NT2/D1 (cell line): ENCODE data around the gene IGSF10.

ENCODE experiments used
- YY1 ChIP-seq: IDR thresholded peaks from 2 replicates; pipeline ENCODE4 v1.6.1; 2011; ENCODE audit not compliant: insufficient read length, insufficient read depth
- ZNF274 ChIP-seq: IDR thresholded peaks from 2 replicates; pipeline ENCODE4 v1.6.1; 2011; ENCODE audit warnings: mild to moderate bottlenecking, low read depth, low read length

GRCh38 chr3:151504606-151505005 is 43.7 kb upstream of the IGSF10 start:
- no peak for TF ChIP-seq ZNF274
- no peak for TF ChIP-seq YY1
